SU-DHL-6 (cell line): ENCODE results near the gene RBPMS2.

Source experiments
- H2AFZ ChIP-seq: fragments of 200-600 bp; sonication (generic); 2 replicates; pipeline ENCODE4 v1.6.1; 2014; ENCODE audit warnings: low read depth, mild to moderate bottlenecking, moderate library complexity, mixed read lengths, antibody characterized with exemption, low read length; ENCODE audit not compliant: severe bottlenecking
- H3F3A ChIP-seq: fragments of 200-600 bp; shearing (Covaris generic); 2 replicates; pipeline ENCODE4 v1.6.0; 2016; ENCODE audit warnings: antibody characterized with exemption, mild to moderate bottlenecking; ENCODE audit not compliant: insufficient read depth
- H3K27ac ChIP-seq: fragments of 200-600 bp; sonication (generic); 2 replicates; pipeline ENCODE4 v1.5.1; 2016; ENCODE audit warnings: low read depth, mild to moderate bottlenecking, low read length, moderate library complexity, mixed read lengths
- H3K27me3 ChIP-seq: fragments of 200-600 bp; sonication (generic), shearing (Covaris generic); 2 replicates; pipeline ENCODE4 v1.6.0; 2014; ENCODE audit warnings: mild to moderate bottlenecking, low read length
- H3K36me3 ChIP-seq: fragments of 200-600 bp; sonication (generic); 2 replicates; pipeline ENCODE4 v1.6.1; 2014; ENCODE audit warnings: mild to moderate bottlenecking, low read length, mixed read lengths
- H3K4me2 ChIP-seq: fragments of 300-600, 200-600 bp; shearing (Covaris generic), sonication (generic); 2 replicates; pipeline ENCODE4 v1.6.0; 2014; ENCODE audit warnings: low read length, low read depth, mild to moderate bottlenecking; ENCODE audit not compliant: poor library complexity, severe bottlenecking
- H3K4me3 ChIP-seq: fragments of 200-600 bp; sonication (generic); 2 replicates; pipeline ENCODE4 v1.5.1; 2014; ENCODE audit warnings: antibody characterized with exemption, low read length, mild to moderate bottlenecking, mixed read lengths; ENCODE audit not compliant: insufficient read depth, poor library complexity, severe bottlenecking
- H3K79me2 ChIP-seq: fragments of 200-600 bp; sonication (generic); 2 replicates; pipeline ENCODE4 v1.6.1; 2014; ENCODE audit warnings: mild to moderate bottlenecking, low read length, moderate library complexity; ENCODE audit not compliant: insufficient read depth
- H3K9ac ChIP-seq: fragments of 200-600 bp; sonication (generic); 2 replicates; pipeline ENCODE4 v1.7.0; 2014; ENCODE audit warnings: mild to moderate bottlenecking, low read length
- H3K9me2 ChIP-seq: fragments of 200-600 bp; sonication (generic); replicated peaks from 2 replicates; pipeline ENCODE4 v1.6.1; 2014; ENCODE audit warnings: low read length; ENCODE audit not compliant: insufficient read depth
- H3K9me3 ChIP-seq: fragments of 200-600 bp; sonication (generic); 2 replicates; pipeline ENCODE4 v1.6.1; 2014; ENCODE audit warnings: low read length, mixed read lengths; ENCODE audit not compliant: insufficient read depth
- H4K20me1 ChIP-seq: fragments of 200-600 bp; sonication (generic); 2 replicates; pipeline ENCODE4 v1.6.1; 2014; ENCODE audit warnings: low read depth, mild to moderate bottlenecking, antibody characterized with exemption, low read length, moderate library complexity, mixed read lengths
- EZH2phosphoT487 ChIP-seq: fragments of 200-600 bp; sonication (generic), shearing (Covaris generic); conservative IDR thresholded peaks from 2 replicates; pipeline ENCODE4 v1.6.1; 2018; ENCODE audit warnings: mild to moderate bottlenecking, antibody characterized with exemption, low read length, moderate library complexity, mixed read lengths
- TF ChIP-seq, protein P1 (sequence below): fragments of 200-600 bp; sonication (generic); IDR thresholded peaks from one replicate; pipeline ENCODE4 v1.5.1; 2017; ENCODE audit warnings: antibody characterized with exemption, mild to moderate bottlenecking, low read length, moderate library complexity; ENCODE audit not compliant: insufficient read depth, poor library complexity, severe bottlenecking

RBPMS2 gene

DNA sequence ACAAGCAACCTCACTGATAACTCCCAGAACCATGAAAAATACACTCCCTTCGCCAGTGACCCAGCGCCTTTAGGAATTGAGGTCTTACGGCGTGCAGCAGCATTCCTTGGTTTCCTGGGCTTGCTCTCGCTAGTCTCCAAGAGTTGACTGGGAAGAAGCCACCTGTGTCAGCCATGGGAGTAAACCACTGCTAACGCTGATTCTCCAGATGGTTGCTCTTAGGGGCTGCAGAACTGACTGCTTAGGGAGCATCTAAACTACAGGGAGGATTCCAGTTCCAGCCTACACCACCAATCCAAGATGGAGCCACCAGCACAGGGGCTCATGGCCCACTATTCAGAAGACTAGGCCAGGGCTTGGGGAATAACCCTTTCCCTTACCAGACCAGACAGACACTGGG is 2.4 kb downstream of the RBPMS2 start:
- no peaks in the 10 kb centered on the region for H3K9me2 ChIP-seq
- no peak overlapping the region for H3K4me3 ChIP-seq
- H3K9me3 ChIP-seq = no peaks in the 10 kb centered on the region
- no peak overlapping the region for H2AFZ ChIP-seq
- no peak overlapping the region for H3K9ac ChIP-seq
- TF ChIP-seq EZH2phosphoT487 = no peak
- TF ChIP-seq, protein P1, sequence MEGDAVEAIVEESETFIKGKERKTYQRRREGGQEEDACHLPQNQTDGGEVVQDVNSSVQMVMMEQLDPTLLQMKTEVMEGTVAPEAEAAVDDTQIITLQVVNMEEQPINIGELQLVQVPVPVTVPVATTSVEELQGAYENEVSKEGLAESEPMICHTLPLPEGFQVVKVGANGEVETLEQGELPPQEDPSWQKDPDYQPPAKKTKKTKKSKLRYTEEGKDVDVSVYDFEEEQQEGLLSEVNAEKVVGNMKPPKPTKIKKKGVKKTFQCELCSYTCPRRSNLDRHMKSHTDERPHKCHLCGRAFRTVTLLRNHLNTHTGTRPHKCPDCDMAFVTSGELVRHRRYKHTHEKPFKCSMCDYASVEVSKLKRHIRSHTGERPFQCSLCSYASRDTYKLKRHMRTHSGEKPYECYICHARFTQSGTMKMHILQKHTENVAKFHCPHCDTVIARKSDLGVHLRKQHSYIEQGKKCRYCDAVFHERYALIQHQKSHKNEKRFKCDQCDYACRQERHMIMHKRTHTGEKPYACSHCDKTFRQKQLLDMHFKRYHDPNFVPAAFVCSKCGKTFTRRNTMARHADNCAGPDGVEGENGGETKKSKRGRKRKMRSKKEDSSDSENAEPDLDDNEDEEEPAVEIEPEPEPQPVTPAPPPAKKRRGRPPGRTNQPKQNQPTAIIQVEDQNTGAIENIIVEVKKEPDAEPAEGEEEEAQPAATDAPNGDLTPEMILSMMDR = no peak
- H3K79me2 ChIP-seq = no peaks in the 10 kb centered on the region
- H3F3A ChIP-seq = no peaks in the 10 kb centered on the region
- no peaks in the 10 kb centered on the region for H3K36me3 ChIP-seq
- no peaks in the 10 kb centered on the region for H3K27me3 ChIP-seq
- no peak overlapping the region for H3K4me2 ChIP-seq
- H3K27ac ChIP-seq = no peak overlapping the region
- H4K20me1 ChIP-seq = no peaks in the 10 kb centered on the region

GRCh38 chr15:64772488-64772887 is 2.9 kb downstream of the RBPMS2 start:
- H3K4me2 ChIP-seq = no peak overlapping the region
- no peak for TF ChIP-seq EZH2phosphoT487
- TF ChIP-seq, protein P1 = no peak
- H3K9me2 ChIP-seq = no peaks in the 10 kb centered on the region
- no peaks in the 10 kb centered on the region for H3K79me2 ChIP-seq
- H3K9ac ChIP-seq = no peak overlapping the region
- H4K20me1 ChIP-seq = no peaks in the 10 kb centered on the region
- no peaks in the 10 kb centered on the region for H3K27me3 ChIP-seq
- no peaks in the 10 kb centered on the region for H3K36me3 ChIP-seq
- H3K27ac ChIP-seq = no peak overlapping the region
- no peaks in the 10 kb centered on the region for H3K9me3 ChIP-seq
- H2AFZ ChIP-seq = no peak overlapping the region
- H3F3A ChIP-seq = no peaks in the 10 kb centered on the region
- no peak overlapping the region for H3K4me3 ChIP-seq

DNA sequence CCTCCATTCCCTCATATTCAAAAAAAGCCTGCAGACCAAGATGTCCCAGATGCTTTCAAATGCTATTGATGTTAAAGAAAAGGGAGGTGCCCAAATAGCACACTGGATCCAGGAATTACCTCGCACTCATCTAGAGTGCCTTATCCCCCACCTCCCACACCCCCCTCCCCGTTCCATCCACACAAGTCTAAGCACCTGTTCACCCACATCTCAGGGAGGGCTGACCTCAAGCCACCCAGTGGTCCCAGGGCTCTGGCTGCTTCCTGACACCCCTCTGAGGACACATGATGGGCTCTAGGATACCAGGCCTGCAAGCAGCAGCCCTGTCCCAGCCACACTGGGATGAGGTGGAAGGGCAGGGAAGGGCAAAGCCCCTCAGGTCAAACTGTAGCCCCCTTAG is 4.8 kb downstream of the RBPMS2 start:
- H4K20me1 ChIP-seq = no peaks in the 10 kb centered on the region
- no peaks in the 10 kb centered on the region for H3F3A ChIP-seq
- H3K4me3 ChIP-seq = no peak overlapping the region
- H3K27me3 ChIP-seq = no peaks in the 10 kb centered on the region
- H3K9ac ChIP-seq = no peak overlapping the region
- no peak overlapping the region for H2AFZ ChIP-seq
- H3K27ac ChIP-seq = no peak overlapping the region
- TF ChIP-seq EZH2phosphoT487 = no peak
- TF ChIP-seq, protein P1 = no peak
- no peaks in the 10 kb centered on the region for H3K79me2 ChIP-seq
- no peaks in the 10 kb centered on the region for H3K9me2 ChIP-seq
- H3K36me3 ChIP-seq = no peaks in the 10 kb centered on the region
- no peak overlapping the region for H3K4me2 ChIP-seq
- no peaks in the 10 kb centered on the region for H3K9me3 ChIP-seq
